ENCODE measurements around the gene GPR39.

The GPR39 gene

DNA sequence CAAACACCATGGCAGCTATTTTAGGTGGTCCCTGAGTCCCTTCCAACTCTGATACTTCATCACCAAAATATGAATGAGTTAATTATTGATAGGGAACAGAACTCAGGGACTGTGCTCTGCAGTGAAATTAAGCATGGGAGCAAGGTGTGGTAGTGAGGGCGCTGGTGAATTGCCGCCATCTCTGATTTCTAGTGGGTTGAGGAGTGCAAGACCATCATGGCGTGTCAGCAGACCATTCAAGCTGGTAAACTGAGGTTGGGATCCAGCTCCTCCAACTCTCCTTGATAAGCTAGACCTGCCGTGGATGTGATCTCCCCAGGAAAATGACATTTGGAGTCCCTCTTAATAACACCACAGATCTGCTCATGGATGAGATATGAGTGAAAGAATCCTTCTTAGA lies 183.0 kb downstream of the GPR39 start:
- DNase-seq (ENCODE audit: low read depth in 2 of 2), result no peak

DNA sequence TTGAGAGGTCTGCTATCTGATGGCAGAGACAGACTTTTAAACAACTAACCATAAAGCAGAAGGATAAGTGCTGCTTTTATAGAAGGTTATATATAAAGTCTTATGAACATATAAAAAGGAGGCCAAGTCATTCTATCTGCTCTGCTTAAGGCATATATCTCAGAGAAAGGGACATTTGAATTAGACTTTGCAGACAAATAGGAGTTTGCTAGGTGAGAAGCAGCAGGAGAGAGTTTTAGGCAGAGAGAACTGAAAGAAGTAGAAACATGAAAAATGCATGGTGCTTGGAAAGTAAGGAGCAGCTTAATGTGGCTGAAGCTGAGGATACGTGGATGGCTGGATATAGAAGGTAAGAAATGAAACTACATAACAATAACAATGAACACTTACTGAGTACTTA lies 188.0 kb downstream of the GPR39 start:
- no peak for DNase-seq (ENCODE audit: low read depth in 2 of 2)

DNA sequence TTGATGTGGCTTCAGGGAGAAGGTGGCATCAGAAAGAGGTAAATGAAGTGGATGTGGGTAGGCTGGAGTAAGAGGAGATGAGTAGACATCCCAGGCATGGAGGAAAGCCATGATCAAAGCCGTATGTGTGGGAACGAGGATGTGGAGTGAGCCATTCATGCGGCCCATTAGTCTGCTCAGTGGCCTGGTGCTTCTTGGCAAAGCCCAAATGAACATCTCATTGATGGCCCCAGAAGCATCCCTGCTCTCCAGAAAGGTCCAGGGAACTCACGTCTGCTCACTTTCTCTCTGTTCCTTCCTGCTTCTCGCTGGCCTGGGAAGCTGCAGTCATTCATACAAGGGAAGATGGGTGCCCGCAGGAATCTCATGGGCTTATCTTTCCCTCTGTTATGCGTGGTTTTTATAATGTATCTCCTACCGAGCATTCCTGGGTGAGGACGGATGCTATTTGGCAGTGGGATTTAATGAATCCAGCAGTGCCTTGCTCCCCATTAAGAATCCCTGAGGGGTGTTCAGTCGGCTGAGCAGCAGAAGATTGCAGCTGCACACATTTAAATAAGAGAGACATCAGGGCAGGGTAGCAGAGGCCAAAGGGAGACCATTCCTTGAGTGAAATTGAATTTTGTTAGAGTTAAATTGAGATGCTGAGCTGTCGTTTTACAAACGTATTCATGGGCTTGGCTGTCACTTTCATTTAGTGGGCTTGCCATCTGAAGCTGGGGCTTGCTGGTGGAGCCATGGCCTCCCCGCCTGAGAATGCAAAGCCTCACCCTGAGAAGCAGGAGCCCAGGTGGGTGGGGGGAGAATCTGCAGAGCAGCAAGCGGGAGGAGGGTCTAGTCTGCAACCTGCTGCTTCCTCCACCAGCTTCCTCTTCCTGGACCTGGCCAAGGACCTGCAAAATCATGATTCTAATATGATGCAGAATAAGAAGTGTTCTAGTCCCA lies 188.9 kb downstream of the GPR39 start:
- no peak for DNase-seq (ENCODE audit: low read depth in 2 of 2)

DNA sequence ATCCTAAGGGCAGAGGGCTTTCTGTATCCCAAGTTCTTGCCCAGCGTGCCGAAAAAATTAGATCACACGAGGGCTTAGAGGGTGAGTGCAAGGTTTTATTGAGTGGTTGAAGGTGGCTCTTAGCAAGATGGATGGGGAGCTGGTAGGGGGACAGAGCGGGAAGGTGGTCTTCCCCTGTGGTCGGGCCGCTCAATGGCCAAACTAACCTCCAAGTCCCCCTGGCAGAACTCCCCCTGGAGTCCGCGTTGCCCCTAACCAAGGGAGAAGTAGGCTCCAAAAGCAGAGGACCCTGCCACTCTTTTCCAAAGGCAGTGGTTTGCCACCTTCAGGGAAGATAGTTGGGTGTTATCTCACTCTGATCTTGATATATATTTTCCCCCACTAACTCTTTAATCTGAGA lies 190.0 kb downstream of the GPR39 start:
- DNase-seq (ENCODE audit: low read depth in 2 of 2), result no peak

DNA sequence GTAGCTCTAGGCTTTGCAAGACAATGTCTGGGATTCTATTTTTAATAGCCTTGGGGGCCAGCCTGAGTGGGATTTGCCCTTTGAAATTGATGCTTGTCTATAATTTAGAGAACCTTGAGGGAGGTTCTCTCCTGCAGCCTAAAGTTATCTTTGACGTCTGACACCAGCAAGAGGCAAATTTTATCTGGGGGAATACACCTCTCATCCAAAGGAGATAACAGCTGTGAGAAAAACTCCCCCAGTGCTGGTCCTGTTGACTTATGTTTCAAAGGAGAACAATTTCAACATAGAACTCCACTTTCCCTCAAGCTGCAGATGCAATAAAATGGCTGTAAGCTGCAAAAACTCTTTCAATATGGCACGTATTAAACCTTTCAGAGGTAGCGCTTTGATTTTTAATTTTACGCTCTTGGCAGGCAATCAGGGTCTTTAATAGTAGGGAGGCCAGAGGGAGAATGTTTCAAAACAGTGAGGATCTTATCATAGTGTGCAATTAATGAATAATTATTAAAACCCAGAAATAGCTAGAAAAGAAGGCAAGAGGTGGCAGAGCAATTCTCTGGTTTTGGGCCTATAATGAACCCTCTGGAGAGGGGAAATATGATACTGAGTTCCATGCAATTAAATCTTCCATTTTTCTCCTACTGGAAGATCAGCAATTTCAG lies 191.0 kb downstream of the GPR39 start:
- no peak for DNase-seq (ENCODE audit: low read depth in 2 of 2)

DNA sequence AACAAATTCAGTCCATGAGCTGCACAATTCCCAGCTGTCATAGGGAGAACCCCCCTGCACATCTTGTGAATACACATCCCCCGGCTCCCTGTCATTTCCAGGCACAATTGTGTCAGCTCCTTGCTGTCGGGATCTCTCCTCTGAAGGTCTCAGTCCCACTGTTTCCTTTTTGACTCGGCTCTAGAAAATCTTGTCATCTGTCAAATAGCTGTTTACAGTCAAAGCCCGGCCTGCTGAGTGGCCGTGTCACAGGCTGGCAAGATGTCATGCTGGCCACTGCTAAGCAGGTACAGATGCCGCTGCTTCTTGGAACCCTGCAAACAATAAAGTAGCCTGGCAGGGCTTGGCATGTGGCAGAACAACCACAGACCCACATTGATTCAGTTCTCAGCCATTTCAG lies 191.7 kb downstream of the GPR39 start:
- no peak for DNase-seq (ENCODE audit: low read depth in 2 of 2)

DNA sequence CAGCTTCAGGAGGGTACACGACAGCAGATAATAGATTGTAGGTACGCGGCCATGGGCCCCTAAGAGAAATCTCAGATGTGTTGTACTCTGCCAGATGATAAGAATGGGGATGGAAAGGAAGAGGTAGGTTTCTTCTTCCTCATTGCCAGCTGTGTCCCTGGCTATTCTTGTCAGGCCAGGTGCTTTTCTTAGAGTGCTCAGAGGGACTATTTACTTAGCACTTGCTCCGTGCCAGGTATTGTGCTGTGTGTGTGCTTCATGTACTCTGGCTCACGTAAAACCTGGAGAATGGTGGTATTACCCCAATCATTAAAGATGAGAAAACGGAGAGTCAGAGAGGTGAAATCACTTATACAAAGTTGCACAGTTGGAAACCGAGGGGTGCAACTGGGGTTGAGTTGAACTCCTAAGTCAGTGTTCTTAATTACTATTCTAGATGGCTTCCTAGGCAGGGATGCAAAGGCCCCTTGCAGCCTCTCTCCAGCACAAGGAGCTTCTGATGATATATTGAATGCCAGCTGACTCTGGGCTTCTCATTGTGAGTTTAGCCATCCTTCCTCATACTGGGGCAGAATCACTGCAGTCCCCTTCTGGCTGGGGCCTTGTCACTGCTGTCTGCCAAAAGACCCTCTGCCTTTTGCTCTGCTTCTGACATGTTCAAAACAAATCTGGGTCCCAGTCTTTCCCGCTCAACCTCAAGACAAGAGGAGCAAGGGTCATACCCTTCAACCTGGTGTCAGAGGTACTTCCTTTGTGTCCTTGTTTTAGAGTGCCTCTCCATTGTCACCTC lies 192.7 kb downstream of the GPR39 start:
- DNase-seq (ENCODE audit: low read depth in 2 of 2), result no peak

DNA sequence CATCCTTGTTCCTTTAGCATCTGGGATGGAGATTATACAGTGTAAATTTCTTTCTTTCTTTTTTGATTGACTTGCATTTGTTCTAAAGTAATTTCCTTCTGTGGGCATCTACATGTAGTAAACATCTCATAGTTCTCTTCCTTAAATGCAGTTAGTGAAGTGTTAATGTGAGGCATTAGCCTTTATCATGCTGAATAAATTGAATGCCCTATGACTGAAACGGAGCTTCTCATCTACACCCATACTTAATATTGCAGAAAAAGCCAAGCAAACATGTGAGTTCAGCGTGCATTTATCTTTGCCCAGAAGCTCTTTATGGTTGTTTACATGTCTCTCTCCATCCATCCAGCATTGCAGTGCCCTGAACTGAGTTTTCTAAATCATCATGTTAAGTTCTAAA lies 195.1 kb downstream of the GPR39 start:
- DNase-seq (ENCODE audit: low read depth in 2 of 2), result no peak

DNA sequence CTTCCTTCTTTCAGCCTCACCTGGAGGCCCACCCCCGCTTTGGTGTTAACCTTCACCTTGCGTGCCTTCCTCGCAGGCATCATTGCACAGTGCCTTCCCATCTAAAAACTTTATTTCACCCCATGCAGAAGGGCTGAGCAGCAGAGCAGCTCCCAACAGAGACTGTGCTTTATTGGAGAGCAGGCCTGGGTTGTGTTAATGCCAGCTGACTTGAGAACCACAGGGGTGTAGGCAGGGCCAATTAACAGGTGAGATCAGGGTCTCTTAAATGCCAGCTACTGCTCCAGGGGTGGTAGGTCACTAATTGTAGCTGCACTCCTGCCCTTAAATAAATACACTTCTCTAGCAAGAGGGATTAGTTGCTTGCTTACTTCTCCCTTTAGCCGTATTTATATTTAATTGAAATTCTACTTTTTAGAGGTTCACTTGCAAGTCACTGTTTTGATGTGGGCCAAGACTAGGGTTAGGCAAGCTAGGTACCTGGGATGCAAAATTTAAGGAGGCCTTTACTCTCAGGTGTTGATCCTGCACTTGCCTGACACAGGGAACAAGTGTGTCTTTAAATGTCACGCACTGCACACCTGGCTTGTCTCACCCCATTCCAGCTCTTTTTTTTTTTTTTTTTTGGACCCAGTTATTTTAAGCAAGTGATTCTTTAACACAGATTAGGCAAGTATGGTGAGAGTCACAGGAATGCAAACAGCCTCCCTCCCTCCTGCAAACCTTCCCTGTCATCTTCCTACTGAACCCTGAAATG lies 198.9 kb downstream of the GPR39 start:
- DNase-seq (ENCODE audit: low read depth in 2 of 2), result no peak

DNA sequence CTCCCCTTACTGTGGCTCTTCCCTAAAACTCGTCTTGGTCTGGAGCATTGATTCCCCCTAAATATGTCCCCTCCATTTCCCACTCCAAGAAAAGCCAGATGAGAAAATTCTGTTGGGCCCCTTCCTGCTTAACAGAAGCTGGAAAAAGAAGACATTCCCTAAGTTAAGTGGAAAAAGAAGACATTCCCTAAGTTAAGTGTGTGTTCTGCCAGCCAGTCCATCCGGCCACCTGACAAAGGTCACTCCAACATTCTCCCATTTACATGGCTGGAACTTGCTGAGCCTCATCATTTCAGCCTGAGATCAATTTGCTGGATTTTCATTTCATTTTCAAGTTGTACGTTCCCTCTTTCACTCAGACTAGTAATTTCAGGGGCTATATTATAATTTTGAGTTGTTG lies 201.4 kb downstream of the GPR39 start:
- DNase-seq (ENCODE audit: low read depth in 2 of 2), result no peak

DNA sequence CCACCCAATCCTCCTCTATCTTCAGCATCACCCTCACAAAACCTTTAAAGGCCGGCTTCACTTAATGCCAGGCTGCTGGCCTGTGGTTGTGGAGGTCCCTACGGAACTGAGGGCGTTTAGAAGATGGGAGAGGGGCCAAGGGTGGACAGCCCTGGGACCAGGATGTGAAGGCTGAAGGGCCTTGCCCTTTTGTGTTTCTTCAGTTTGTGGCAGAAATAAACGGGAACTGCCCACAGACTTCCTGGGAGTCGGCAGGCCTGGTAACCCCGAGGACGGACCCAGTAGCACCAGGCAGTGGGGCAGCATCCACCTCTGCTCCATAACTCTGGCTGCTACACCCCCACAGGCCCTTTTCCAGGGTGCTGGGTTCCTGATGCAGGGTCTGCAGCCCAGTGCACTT lies 202.1 kb downstream of the GPR39 start:
- DNase-seq (ENCODE audit: low read depth in 2 of 2), result no peak

DNA sequence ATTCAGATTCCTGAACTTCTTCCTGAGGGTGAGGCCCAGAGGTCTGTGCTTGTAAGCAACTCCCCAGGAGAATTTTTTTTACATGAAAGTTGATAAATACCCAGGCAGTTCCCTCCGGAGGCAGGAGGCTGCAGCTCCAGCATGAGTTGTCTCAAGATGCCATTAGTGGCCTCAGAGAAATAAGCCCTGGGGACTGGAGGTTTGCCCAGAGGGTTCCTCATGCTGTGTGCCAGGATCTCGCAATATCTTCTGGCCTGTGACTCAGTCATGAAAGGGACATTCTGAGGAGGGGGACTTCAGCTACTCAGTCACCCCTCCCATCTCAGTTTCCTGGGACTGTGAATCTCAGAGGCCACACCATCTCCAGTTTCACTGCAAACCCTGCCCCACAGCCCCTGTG lies 203.5 kb downstream of the GPR39 start:
- no peak for DNase-seq (ENCODE audit: low read depth in 2 of 2)

DNA sequence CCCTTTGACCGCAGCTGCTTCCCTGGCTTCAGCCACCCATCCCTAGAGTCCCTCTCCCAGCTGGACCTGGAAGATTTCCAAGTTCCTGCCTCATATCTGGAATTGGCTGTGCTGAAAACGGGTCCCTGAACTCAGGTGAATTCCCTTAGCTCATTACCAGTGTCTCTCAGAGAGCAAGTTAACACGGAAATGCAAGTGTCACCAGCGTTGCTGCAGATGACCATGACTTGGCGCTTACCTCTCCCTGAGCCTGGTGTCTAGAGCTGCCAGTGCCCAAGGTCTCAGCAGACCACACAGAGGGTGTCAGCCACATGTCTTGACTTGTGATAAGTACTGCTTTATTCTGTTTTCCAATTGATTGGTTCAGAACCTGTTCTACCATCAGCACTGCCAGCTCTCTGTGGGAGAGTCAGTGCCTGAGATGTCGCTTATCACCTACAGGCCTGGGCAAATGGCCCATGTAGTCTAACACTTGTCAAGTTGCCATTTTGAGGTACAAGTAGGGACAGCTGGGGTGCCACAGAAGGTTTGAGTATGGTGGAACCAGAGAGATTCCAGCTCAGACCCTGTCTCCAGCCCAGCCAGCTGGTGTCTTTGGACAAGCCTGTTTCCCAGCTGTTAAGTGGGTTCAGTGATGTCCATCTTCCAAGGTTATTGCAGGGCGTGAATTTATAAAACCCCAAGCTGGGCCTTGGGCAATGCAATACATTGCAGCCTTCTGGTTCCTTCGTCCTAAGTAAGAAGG lies 204.7 kb downstream of the GPR39 start:
- DNase-seq (ENCODE audit: low read depth in 2 of 2), result no peak

DNA sequence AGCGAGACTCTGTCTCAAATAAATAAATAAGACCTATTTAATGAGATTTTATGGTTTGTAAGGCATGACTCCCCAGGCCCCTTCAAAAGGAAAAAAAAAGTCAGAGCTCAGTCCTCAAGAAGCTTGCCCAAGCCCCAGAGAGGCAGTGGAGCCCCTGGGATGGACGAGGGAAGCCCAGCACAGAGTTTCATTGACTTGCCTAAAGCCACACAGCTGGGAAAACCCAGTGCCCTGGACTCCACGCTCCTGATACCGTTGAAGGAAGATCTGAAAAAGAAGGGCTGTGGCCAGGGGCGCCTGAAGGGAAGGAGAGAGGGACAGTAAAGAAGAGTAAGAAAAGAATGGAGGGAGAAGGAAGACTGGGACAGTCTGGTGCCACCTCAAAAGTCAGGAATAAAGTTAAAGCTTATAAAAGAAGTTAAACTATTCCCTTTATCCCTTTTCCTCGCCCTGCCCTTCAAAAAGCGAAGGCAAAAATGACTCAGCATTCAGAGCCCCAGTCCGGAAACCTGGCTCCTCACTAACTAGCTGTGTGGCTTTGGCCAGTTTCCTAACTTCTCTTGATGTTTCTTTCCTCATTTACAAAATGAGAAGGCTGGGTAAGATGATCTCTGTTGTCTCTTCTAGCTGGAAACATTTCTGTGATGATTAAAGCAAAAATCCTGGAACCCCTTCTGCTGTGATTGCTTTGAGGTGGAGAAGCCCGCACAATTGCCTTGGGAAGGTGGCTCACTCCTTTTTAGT lies 206.7 kb downstream of the GPR39 start:
- no peak for DNase-seq (ENCODE audit: low read depth in 2 of 2)

DNA sequence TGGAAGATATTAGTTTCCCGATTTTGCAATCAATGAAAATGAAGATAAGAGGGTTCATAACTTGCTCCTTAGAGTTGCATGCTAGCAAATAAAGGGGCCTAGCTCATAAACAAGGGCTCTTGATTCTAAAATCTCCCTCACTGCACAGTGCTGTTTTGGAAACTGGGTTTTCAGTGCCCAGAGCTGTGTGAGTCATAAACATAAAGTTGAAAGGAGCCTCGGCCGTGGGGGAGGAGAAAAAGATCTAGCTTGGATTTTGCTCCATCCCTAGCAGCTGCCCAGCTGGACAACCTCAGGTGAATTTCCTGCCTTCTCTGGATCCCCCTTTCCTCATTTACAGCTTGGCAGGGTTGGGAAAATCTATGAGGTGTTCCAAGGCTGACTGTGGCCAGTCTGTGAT lies 210.9 kb downstream of the GPR39 start:
- DNase-seq (ENCODE audit: low read depth in 2 of 2), result no peak

DNA sequence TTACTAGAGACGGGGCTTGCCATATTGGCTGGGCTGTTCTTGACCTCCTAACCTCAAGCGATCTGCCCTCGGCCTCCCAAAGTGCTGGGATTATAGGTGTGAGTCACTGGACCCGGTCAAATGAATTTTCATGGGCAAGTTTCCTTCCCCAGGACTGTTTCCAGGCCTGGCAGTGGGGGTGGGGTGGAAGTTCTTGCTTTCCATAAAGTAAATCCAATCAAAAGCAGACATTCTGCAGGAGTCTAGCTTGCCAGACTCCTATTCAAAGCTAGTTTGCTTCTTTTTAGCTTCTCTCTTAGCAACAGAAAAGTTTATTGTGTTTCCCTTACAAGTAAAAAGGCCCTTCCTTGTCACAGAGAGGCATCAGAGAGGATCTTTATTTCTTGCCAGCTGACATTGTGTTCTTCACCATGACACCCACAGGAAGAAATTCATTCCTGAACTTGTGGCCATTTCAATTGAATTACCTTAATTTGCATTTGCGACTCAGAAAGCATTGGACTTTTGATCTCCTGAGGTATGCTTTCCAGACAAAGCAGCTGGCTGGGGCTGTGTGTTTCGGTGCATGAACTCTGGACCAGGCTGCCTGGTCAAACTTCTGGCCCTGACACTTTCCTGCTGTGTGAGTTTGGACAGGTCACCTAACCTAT lies 215.5 kb downstream of the GPR39 start:
- no peak for DNase-seq (ENCODE audit: low read depth in 2 of 2)

DNA sequence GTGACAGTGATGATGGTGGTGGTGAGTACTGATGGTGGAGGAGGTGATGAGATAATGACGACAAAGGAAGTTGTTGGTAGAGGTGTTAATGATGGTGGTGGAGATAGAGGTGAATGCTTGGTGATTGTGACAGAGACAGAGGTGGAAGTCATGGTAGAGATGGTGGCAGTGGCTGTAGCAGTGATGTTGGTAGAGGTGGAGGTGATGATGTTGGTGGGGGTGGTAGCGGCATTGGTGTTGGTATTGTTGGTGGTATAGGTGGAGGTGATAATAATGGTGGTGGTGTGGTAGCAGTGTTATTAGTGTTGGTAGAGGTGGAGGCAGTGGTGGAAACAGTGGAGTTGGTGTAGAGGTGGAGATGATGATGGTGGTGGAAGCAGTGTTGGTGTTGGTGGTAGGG lies 217.0 kb downstream of the GPR39 start:
- DNase-seq (ENCODE audit: low read depth in 2 of 2), result no peak

DNA sequence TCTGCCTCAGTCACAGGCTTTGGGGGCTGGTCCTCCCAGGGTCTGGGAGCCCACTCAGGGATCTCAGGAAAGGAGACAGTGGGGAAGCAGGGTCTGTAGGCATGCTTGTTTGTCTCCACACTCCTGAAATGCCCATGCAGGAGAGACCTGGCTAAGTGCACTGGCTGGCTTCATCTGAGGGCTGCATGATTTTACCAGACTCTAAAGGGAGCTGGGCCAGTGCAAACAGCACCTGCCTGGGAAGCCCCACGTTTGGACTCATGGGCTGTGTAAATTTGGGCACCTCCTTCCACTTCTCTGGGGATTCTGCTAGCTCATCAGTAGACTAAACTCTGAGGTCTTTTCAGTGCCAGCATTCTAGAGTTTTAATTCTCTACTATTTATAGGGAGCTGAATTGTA lies 219.7 kb downstream of the GPR39 start:
- DNase-seq (ENCODE audit: low read depth in 2 of 2), result no peak

DNA sequence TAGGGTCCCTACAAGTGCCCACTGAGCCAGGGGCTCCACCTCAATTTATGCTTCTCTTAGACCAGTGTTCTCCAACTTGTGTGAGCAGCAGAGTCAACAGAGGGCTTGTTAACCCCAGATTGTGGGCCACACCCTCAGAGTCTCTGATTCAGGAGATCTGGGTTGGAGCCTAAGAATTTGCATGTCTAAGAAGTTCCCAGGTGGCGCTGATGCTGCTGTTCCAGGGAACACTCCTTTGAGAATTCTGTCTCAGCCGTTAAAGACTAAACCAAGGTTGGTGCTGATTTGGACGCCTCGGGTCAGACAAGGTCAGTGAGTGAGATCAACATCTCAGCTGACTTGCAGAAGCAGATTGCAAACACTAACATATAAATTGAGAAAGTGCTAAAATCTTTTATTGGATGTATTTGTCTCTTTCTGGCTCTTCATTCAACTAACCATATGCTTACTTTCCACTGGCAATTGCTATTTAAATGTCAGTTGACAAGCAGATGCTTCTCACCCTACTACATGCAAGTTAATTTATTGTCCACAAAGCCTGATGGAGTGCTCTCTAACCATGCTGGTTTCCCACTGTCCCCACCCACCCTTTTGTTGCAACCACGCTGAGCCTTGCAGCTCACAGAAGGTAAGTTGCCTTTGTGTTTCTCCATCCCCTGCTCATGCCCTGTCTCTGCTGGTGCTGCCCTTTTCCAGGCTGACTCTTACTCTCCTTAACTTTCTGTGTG lies 221.9 kb downstream of the GPR39 start:
- no peak for DNase-seq (ENCODE audit: low read depth in 2 of 2)

Measured in stimulated activated CD4-positive, alpha-beta T cell treated with anti-CD3 and anti-CD28 coated beads, Interleukin-15, amount 100 ng/mL, for 48 hours (primary cell).